DOHH2 (cell line): ENCODE measurements around the gene CD164.

Source experiments
- H3F3A ChIP-seq: fragments of 200-600 bp; sonication (generic), shearing (Covaris generic); 2 replicates; pipeline ENCODE4 v1.6.0; 2016; ENCODE audit warnings: antibody characterized with exemption, mild to moderate bottlenecking; ENCODE audit not compliant: control insufficient read depth, insufficient read depth
- H3K27ac ChIP-seq: fragments of 200-600 bp; sonication (generic); 2 replicates; pipeline ENCODE4 v1.5.1; 2014; ENCODE audit warnings: low read depth, mild to moderate bottlenecking, low read length, moderate library complexity
- H3K27me3 ChIP-seq: fragments of 200-600 bp; sonication (generic); 2 replicates; pipeline ENCODE4 v1.6.1; 2014; ENCODE audit warnings: mild to moderate bottlenecking, low read length, mixed read lengths; ENCODE audit not compliant: control insufficient read depth
- H3K36me3 ChIP-seq: fragments of 200-600 bp; sonication (generic); 2 replicates; pipeline ENCODE4 v1.6.1; 2014; ENCODE audit warnings: mild to moderate bottlenecking, low read length, moderate library complexity, mixed read lengths; ENCODE audit not compliant: control insufficient read depth
- H3K4me1 ChIP-seq: fragments of 200-600 bp; sonication (generic); 2 replicates; pipeline ENCODE4 v1.6.1; 2014; ENCODE audit warnings: mild to moderate bottlenecking, low read length, mixed read lengths; ENCODE audit not compliant: control insufficient read depth
- H3K4me2 ChIP-seq: fragments of 200-600 bp; sonication (generic); 2 replicates; pipeline ENCODE4 v1.6.0; 2014; ENCODE audit warnings: mild to moderate bottlenecking, low read length, moderate library complexity
- H3K4me3 ChIP-seq: fragments of 200-600 bp; sonication (generic); 2 replicates; pipeline ENCODE4 v1.5.1; 2014; ENCODE audit warnings: mild to moderate bottlenecking, low read length, mixed read lengths
- H3K79me2 ChIP-seq: fragments of 200-600 bp; sonication (generic); 2 replicates; pipeline ENCODE4 v1.6.1; 2014; ENCODE audit warnings: mild to moderate bottlenecking, low read length, mixed read lengths; ENCODE audit not compliant: control insufficient read depth
- H3K9me2 ChIP-seq: fragments of 200-600 bp; sonication (generic); replicated peaks from 2 replicates; pipeline ENCODE4 v1.6.1; 2014; ENCODE audit warnings: mild to moderate bottlenecking, low read length, mixed read lengths; ENCODE audit not compliant: control insufficient read depth
- H3K9me3 ChIP-seq: fragments of 200-600 bp; sonication (generic); 2 replicates; pipeline ENCODE4 v1.6.1; 2014; ENCODE audit warnings: antibody characterized with exemption, low read length, mixed read lengths; ENCODE audit not compliant: control insufficient read depth, insufficient read depth
- H4K20me1 ChIP-seq: fragments of 200-600 bp; sonication (generic); 2 replicates; pipeline ENCODE4 v1.6.0; 2014; ENCODE audit warnings: low read depth, mild to moderate bottlenecking, antibody characterized with exemption, low read length, moderate library complexity; ENCODE audit not compliant: control insufficient read depth, insufficient read depth
- CTCF ChIP-seq: fragments of 200-600 bp; sonication (generic); IDR thresholded peaks from one replicate; pipeline ENCODE4 v1.5.1; 2014; ENCODE audit warnings: antibody characterized with exemption, mild to moderate bottlenecking, low read depth, low read length; ENCODE audit not compliant: poor library complexity, severe bottlenecking
- EZH2phosphoT487 ChIP-seq: fragments of 200-600 bp; sonication (generic); IDR thresholded peaks from 2 replicates; pipeline ENCODE4 v1.6.1; 2017; ENCODE audit warnings: borderline replicate concordance, mild to moderate bottlenecking, antibody characterized with exemption, low read length, moderate library complexity, mixed read lengths

Gene CD164

GRCh38 chr6:109343518-109343917, 38.7 kb downstream of the CD164 start:
- no peaks in the 10 kb centered on the region for H3K36me3 ChIP-seq
- H4K20me1 ChIP-seq = no peaks in the 10 kb centered on the region
- no peaks in the 10 kb centered on the region for H3F3A ChIP-seq
- TF ChIP-seq EZH2phosphoT487 (no peak), CTCF (no peak)
- no peaks in the 10 kb centered on the region for H3K9me2 ChIP-seq
- no peak overlapping the region for H3K4me2 ChIP-seq
- no peak overlapping the region for H3K27ac ChIP-seq
- H3K79me2 ChIP-seq = no peaks in the 10 kb centered on the region
- no peaks in the 10 kb centered on the region for H3K9me3 ChIP-seq
- no peak overlapping the region for H3K4me3 ChIP-seq
- no peaks in the 10 kb centered on the region for H3K4me1 ChIP-seq
- H3K27me3 ChIP-seq = no peaks in the 10 kb centered on the region

- TF ChIP-seq CTCF (no peak), EZH2phosphoT487 (no peak)
- Histone ChIP-seq H3F3A (no peaks in the 10 kb centered on the region), H3K9me3 (no peaks in the 10 kb centered on the region), H4K20me1 (no peaks in the 10 kb centered on the region), H3K27me3 (no peaks in the 10 kb centered on the region), H3K4me1 (no peaks in the 10 kb centered on the region), H3K4me2 (no peak overlapping the region), H3K9me2 (no peaks in the 10 kb centered on the region), H3K36me3 (no peaks in the 10 kb centered on the region), H3K27ac (no peak overlapping the region), H3K4me3 (no peak overlapping the region), H3K79me2 (no peaks in the 10 kb centered on the region)
Observed at GRCh38 chr6:109342911-109343310, 39.4 kb downstream of the CD164 start.

- Histone ChIP-seq H3K27ac (no peak overlapping the region), H3K4me3 (no peak overlapping the region), H3K4me2 (no peak overlapping the region), H3K27me3 (no peaks in the 10 kb centered on the region), H3K79me2 (no peaks in the 10 kb centered on the region), H3K36me3 (no peaks in the 10 kb centered on the region), H4K20me1 (no peaks in the 10 kb centered on the region), H3F3A (no peaks in the 10 kb centered on the region), H3K9me3 (no peaks in the 10 kb centered on the region), H3K9me2 (no peaks in the 10 kb centered on the region), H3K4me1 (no peaks in the 10 kb centered on the region)
- no peak for TF ChIP-seq CTCF
- no peak for TF ChIP-seq EZH2phosphoT487
Observed at GRCh38 chr6:109342506-109342905, 39.8 kb downstream of the CD164 start.

GRCh38 chr6:109340811-109341210, 41.5 kb downstream of the CD164 start:
- H3K36me3 ChIP-seq = no peaks in the 10 kb centered on the region
- no peaks in the 10 kb centered on the region for H4K20me1 ChIP-seq
- no peaks in the 10 kb centered on the region for H3K9me3 ChIP-seq
- no peaks in the 10 kb centered on the region for H3K27me3 ChIP-seq
- no peak overlapping the region for H3K4me3 ChIP-seq
- H3K9me2 ChIP-seq = no peaks in the 10 kb centered on the region
- H3K4me1 ChIP-seq = no peaks in the 10 kb centered on the region
- TF ChIP-seq CTCF (no peak), EZH2phosphoT487 (no peak)
- H3K79me2 ChIP-seq = no peaks in the 10 kb centered on the region
- no peaks in the 10 kb centered on the region for H3F3A ChIP-seq
- H3K27ac ChIP-seq = no peak overlapping the region
- H3K4me2 ChIP-seq = no peak overlapping the region
